HG03039 (cell line): ENCODE results near the gene TMED1.

Source experiments
- ATAC-seq: cut with Tn5 transposase; IDR thresholded peaks from one replicate; pipeline ENCODE4 v1.9.1; 2021; ENCODE audit warnings: mild to moderate bottlenecking, moderate library complexity; ENCODE audit not compliant: unreplicated experiment

Gene TMED1

DNA sequence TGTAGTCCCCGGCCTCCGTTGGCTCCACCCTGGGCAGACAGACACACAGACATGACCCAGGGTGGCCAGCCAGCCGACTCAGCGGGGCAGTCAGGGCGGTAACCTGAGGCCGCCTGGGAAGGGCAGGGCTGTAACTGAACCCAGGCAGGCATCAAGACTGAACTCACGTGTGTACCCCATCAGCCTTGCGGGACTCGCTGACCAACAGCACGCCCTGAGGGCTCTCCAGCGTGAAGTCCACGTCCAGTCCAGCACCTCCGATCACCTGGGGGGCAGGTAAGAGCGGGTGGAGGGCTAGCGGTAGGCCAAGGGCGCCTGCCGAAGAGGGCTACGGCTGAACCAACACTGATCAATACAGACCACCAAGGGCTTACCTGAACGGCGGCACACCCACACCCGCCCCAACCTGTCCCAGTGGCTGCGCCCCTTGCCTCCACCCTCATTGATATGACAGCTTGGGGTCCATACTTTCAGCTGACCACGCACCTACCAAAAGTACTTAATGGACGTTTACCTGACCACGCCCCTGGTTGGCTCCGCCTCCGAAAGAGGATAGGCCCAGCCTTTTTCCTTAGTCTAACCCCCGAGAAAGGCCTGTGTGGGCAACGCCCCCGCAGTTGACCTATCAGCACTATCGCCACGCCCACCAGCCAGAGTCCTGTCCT is 791 bp downstream of the TMED1 start:
- ATAC-seq = no peak

DNA sequence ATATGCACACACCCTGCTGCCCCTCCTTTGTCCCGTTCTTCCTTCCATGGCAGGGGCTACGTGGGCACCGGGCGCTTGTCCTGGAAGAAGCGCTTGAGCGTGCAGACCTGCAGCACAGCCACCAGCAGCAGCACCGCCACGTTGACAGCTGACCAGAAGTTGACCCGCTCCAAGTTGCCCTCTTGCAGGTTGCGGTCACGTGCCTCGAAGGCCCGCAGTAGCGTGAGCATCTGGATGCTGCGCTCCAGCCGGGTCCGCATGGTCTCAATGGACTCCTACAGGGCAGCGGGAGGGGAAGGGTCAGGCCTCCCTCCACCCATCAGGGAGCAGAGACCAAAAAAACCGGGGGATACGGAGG is 3.1 kb downstream of the TMED1 start:
- no peak for ATAC-seq

DNA sequence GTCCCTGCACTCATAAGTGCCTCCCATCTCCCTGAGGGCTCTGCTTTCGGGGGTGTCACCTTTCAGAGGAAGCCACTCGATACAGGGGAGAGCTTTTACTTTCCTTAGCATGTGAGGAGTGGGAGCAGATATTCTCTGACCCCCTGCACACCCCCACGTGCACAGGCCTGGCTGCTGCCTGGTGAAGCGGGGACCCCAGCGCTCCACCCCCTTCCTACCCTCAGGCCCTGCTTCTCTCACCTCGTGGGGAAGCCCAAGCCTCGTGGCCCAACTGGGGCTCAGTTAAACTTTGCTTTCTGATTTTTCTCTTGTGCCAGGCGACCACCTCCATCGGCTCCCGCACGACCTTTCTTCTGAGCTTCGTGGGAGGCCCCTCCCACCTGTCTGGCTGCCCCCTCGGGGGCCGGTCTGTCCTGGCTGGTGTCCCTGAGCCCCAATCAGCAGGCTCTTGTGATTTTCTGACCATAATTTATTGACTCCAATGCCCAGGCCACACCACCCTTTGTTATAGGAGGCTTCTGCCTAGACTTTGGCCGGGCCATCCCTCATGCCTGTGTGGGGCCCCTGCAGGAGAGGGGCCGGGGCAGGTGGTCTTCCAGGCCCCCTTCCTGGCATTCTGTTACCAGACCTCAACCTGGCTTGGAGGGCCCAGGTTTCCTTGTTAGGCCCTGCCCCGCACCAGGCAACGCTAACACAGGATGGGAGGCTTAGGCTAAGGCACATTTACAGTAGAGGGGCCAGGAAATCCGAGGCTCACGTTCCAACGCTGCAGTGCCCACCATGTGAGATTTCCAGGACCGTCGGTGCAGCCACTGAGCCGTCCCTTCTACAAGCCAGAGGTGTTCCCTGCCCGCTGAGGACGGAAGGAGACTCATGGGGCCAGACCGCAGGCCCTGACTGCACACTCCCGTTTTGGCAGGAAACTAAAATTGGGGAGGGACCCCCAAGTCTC is 3.7 kb downstream of the TMED1 start:
- ATAC-seq = no peak

GRCh38 chr19:10830931-10831779 is 4.9 kb downstream of the TMED1 start:
- no peak for ATAC-seq

DNA sequence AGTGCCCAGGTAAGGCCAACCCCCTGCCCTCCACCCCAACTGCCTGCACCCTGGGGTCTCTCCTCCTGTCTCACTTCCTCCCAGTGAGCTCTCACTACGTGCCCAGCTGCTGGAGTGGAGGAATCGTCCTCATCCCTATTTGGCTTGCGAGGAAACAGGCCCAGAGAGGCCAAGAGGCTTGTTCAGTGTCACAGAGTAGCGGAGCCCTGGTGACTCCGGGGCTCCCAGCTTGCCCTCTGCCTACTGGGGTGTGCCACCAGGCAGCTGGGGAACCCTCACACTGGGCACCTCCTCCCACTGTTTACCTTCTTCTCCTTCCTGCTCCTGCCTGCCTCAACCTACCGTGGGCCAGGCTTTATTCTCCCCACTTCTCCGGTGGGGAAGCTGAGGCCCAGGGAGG is 5.6 kb downstream of the TMED1 start:
- no peak for ATAC-seq

- ATAC-seq = no peak
Observed at GRCh38 chr19:10829967-10830366, 6.0 kb downstream of the TMED1 start.

GRCh38 chr19:10828981-10829821 is 6.8 kb downstream of the TMED1 start:
- no peak for ATAC-seq

GRCh38 chr19:10826846-10827245 is 9.2 kb downstream of the TMED1 start:
- ATAC-seq = no peak

- no peak for ATAC-seq
Observed at GRCh38 chr19:10826231-10826630, 9.8 kb downstream of the TMED1 start.

DNA sequence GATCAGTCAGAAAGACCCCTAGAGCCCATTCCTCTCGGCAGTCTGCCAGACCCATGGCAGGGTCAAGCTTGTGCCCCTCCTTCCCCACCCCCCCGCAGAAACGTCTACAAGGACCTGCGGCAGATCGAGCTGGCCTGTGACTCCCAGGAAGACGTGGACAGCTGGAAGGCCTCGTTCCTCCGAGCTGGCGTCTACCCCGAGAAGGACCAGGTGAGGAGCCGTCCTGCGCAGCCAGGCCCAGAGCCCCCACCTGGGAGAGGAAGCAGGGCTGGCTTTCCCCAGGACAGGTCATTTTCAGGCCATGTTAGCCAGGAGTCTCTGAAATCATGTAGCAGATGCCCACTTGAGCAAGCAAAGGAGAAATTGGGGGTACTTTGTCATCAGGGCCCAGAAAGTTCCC is 12.3 kb downstream of the TMED1 start:
- ATAC-seq = no peak

DNA sequence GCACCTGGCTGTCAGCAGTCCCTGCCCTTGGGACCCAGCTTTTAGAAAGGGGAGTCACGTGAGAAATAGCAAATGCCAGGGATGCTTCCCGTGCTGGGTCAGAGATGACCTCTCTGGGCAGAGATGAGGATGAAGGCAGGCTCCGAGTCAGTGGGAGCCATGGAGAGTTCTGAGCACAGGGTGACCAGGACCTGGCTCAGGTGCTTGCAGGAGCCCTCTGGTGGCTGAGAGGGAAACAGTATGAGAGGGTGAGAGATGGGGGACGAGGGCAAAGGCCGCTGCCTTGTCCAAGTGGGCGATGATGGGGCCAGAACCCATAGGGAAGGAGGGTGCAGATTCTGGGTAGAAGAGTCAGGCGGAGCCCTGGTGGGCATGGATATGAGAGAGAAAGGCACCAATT is 15.8 kb downstream of the TMED1 start:
- ATAC-seq = no peak

DNA sequence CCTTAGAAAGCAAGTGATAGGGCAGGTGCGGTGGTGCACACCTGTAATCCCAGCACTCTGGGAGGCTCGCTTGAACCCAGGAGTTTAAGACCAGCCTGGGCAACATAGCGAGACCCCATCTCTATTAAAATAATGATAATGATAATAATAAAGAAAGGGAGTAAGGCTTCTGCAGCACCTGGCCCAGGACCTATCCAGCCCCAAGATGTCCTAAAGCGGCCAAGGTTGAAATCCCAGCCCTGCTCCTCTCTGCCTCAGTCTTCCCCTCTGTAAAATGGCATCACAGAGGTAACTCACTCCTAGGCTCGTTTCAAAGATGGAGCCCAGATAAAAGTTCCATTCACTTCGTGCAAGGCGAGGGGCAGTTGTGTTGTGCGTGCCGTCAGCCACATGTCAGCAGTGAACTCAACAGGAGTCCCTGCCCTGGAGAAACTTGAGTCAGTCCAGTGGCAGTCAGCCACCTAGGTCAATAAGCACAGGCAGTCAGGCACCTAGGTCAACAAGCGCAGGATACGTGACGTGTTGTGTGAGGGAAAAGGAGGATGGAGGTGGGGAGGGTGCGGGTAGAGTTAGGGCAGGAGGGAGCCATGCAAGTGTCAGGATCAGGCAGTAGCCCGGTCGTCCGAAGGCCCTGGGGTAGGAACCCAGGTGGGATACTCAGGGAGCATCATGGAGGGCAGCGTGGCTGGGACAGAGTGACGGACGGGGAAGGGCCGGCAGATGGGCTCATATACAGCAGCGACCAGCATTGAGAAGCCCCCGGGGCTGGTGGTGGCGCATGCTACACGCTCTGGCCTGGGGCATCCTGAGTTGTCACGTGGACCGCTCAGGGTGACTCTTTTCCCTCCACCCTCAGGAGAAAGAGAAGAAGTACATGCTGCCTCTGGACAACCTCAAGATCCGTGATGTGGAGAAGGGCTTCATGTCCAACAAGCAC is 16.6 kb downstream of the TMED1 start:
- ATAC-seq = no peak

GRCh38 chr19:10818301-10819123 is 17.5 kb downstream of the TMED1 start:
- ATAC-seq = no peak

DNA sequence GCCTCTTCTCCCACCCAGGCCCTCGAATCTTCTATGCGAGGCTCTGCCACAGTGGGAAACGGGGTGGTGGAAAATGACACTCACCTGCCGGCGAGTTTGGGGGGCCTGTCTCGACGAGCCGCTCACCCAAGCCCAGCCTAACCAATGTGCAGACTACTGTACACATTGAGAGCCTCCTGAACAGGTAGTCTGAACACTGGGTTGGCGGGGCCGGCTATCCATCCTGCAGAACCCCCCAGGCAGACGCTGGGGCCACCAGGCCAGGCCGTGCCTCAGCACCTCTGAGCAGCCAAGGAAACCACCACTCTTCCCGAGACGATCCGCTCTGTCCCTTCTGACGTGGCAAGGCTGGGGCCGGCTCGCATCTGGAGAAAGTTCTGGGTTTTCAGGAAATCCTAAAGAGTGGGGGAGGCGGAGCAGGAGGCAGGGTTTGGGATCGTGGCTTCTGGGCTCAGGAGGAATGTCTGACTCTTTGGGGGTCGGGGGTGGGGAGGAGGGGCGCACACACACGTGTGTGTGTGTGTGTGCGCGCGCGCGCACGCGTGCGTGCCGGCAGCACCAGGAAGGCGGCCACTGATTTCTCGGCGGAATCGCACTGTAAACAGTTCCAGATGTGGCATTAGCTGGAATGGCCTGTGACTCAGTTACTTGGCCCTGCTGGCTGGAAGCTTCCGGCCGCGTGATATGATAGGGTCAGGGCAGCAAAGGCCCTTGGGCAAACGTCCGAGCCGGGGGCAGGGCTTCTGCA is 18.5 kb downstream of the TMED1 start:
- no peak for ATAC-seq

DNA sequence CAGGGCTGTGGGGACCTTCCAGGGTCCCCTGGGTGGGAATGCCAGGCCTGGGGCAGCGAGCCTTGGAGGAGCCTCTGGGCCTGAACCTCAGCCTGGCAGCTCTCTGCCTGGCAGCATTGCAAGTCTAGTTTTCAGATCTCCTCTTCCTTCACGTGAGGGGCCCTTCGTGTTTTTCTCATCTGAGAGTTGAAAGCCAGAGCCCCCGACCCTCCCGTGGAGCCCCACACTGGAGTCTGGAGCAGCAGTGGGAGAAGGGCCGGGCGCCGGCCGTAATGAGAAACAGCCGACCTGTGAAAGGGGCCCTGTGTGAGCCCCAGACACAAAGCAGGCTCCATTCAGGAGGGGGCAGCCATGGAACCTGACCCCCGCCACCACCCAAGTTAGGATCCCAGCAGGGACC is 19.3 kb downstream of the TMED1 start:
- no peak for ATAC-seq

DNA sequence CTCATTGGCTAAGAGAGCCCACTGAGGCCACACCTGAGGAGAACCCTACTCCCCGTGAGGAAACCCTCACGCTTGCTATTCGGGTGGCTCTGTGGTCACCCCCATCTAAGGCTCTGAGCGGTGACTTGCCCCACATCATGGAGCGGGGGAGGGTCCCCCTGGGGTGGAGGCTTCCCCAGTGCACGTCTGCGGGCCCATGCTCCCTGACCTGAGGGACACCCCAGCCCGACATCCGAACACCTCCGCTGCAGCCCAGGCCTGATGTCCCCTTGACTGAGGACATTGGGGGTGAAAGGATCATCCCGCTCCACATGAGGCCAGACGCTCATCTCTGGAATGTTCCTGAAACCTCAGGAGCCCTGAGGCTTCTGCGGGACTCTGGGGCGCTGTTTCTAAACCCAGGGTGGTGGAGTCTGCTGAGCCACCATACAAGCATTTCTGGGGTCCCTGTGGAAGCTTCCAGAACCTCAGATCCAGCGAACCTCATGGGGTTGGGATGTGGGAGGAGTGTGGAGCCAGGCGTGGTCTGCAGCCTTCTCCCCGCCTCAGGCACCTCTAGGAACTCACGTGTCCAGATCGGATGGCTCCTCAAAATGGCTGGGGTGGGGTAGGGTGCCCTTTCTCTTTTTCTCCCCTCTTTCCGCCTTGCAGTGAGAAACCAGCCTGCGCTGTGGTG is 19.9 kb downstream of the TMED1 start:
- ATAC-seq = no peak

DNA sequence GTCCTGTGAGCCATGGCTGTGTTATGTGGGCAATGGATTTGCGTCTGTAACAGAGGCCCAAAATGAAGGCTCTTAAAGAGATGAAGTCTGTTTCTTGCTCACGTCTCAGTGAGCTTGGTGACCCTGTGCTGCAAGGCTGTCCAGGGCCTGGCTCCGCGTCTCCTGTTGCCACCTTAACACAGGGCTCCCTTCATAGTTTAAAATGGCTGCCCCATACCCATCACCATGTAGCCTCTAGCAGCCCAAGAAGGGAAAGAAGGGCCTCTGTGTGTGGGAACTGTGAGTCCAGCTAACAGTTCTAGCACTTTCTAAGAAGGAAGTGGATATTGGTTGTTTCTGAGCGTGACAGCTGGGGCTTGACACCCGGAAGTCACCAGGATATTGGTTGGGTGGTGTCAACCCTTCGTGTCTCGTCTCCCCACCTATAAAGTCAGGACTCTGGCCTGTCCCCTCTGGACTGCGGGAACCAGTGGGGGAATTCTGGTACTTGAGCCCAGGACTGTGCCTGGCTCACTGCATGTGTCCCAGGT is 20.9 kb downstream of the TMED1 start:
- no peak for ATAC-seq
